Motor neuron (in vitro differentiated cells): ENCODE results near the gene NKX6-2. TPM values are rescaled to one million over a fixed set of nuclear protein-coding genes. Genes with fewer than 3 reads are reported as not detected.
"Not testable (repeated sequence)": the region's sequence is repeated elsewhere in the genome, so short reads cannot be mapped to it uniquely, and the experiment has no call there.

Experiments used
- ATAC-seq, 8 experiments: fragments of 200-7000 bp; cut with Tn5 transposase; replicated peaks in 6 of 8; 2 replicates each; pipeline ENCODE4 v1.8.0; 2021; ENCODE audit warnings: mild to moderate bottlenecking in 8 of 8, moderate library complexity in 8 of 8
- H3K27ac ChIP-seq, 2 donors: fragments of 250-450 bp; sonication (Bioruptor Pico); 2 replicates each; pipeline ENCODE4 v1.9.0; 2021; ENCODE audit warnings: antibody characterized with exemption in 2 of 2, mild to moderate bottlenecking in 2 of 2, moderate library complexity in 1 of 2
- H3K4me1 ChIP-seq, 2 donors: fragments of 250-450 bp; sonication (Bioruptor Pico); replicated peaks in 1 of 2; 2 replicates each; pipeline ENCODE4 v1.6.1; 2021; ENCODE audit warnings: antibody characterized with exemption in 2 of 2, mild to moderate bottlenecking in 2 of 2, moderate library complexity in 1 of 2
- H3K4me3 ChIP-seq, 5 donors: fragments of 250-450 bp; sonication (Bioruptor Pico); 2 replicates each; pipeline ENCODE4 v1.9.0; 2021; ENCODE audit warnings: antibody characterized with exemption in 5 of 5, mild to moderate bottlenecking in 5 of 5, moderate library complexity in 4 of 5
- WGBS, 10 experiments: fragments of 450-650 bp; shearing (Covaris generic); methylation state at CpG; one replicate each; pipeline ENCODE4 v1.0.0; 2022; 5-methylcytosine and 5-hydroxymethylcytosine counted together
- in situ Hi-C, 9 experiments: fragments of 400-800 bp; cut with MboI; loops; one replicate each; pipeline ENCODE4 v1.15.0; 2021; ENCODE audit warnings: low sequenced_read_pairs in 9 of 9, low pct_unique_long_range_greater_than_20kb in 2 of 9; ENCODE audit not compliant: unreplicated experiment in 9 of 9
- total RNA-seq, 8 experiments: library from RNA; unstranded; fragments of 300-600 nt; gene quantifications; 2 replicates each; pipeline versions ENCODE4 v1.2.3 to v1.2.4, GENCODE V29; 2022

NKX6-2 gene
- total RNA-seq, 8 experiments from 2014 or later, result 0.13 to 6.8 (median 0.61) TPM

GRCh38 chr10:132743196-132743924 is 42.6 kb downstream of the NKX6-2 start:
- H3K27ac ChIP-seq, in situ Hi-C loops, H3K4me3 ChIP-seq: not testable (repeated sequence)
- peaks cover 46 to 68% of the 10 kb centered on the region in 2 donors for H3K4me1 ChIP-seq
- peak in 7 of 8 experiments; percentile 3 to 99 (median 47) for ATAC-seq
- 10 to 80% (median 54%) methylated on average over 1 to 7 of the region's 30 CpGs; no CpG with 5 or more reads in 7 of the 10 experiments for WGBS, 10 experiments

GRCh38 chr10:132742837-132743194 is 43.1 kb downstream of the NKX6-2 start:
- in situ Hi-C loops, result no loop called here
- ATAC-seq, result peak in 4 of 8 experiments; percentile 2 to 17 (median 16)
- Histone ChIP-seq H3K4me3 (no peak overlapping the region), H3K27ac (no peak overlapping the region), H3K4me1 (peaks cover 41 to 63% of the 10 kb centered on the region in 2 donors)
- 0 to 91% (median 15%) methylated on average over 1 to 10 of the region's 12 CpGs; no CpG with 5 or more reads in 4 of the 10 experiments for WGBS, 10 experiments

DNA sequence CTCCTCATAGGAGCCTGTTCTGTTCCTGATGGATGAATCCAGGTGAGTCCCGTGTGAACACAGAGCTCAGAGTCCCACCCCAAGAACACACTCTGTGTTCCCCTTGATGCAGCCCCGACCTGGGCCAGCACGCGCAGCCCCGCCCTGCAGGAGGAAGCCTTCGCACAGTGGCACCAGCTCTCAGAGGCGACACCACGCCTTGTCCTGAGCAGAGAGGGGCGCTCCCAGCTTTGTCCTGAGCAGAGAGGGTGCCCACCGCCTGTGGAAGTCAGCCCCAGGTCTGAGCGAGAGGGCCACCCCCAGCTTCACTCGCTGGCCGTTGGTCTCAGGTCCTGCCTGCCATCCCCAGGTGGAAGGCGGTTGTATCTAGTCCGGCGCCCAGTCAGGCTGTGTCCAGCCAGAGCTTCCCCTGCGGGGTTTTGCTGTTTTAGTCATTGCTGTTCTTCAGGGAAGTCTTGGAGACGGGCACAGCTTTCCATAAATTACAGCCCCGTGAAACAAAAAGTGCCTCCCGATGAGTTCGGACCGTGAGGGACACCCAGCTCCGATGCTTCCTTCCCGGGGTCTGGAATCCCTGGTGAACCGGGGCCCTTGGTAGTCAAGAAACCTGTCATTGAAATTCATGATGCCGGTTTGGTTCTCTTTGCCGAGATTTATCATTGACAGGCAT is 43.6 kb downstream of the NKX6-2 start:
- H3K4me1 ChIP-seq, result peaks cover 36 to 58% of the 10 kb centered on the region in 2 donors
- 5 to 97% (median 26%) methylated on average over 3 to 10 of the region's 27 CpGs; no CpG with 5 or more reads in 4 of the 10 experiments for WGBS, 10 experiments
- in situ Hi-C loops, result no loop called here

GRCh38 chr10:132740588-132740987 is 45.4 kb downstream of the NKX6-2 start:
- no peak overlapping the region for H3K4me3 ChIP-seq
- in situ Hi-C loops, result no loop called here
- H3K4me1 ChIP-seq, result peaks cover 35 to 53% of the 10 kb centered on the region in 2 donors
- H3K27ac ChIP-seq, result no peak overlapping the region
- 40 to 100% (median 76%) methylated on average over 1 to 6 of the region's 6 CpGs; no CpG with 5 or more reads in 1 of the 10 experiments for WGBS, 10 experiments
- ATAC-seq, result no peak

More for the DNA sequence above, 43.6 kb downstream of the NKX6-2 start:
- ATAC-seq, result peak in 5 of 8 experiments; percentile 8 to 34 (median 27)
- H3K4me3 ChIP-seq, result no peak overlapping the region
- peak overlapping the region in 1 of 2 donors; percentile 49 for H3K27ac ChIP-seq

DNA sequence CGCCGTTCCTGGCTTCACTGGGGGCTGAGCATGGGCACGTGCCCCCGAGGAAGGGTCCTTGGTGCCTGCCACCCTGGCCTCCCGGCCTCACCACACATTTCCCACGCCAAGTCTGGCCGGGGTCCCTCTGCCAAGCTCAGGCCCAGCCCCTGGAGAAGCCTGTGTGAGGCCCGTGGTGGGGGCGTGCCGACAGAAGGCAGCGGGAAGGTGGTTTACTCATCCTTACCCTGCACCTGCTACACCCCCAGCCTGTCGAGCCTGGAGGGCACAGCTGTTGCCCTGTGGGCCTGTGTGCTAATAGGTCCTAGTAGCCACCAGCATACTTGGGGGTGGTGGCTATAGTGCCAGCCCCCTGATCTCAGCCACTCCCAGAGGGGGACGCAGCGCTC is 46.7 kb downstream of the NKX6-2 start:
- in situ Hi-C loops, result no loop called here
- H3K27ac ChIP-seq, result no peak overlapping the region
- no peak for ATAC-seq
- H3K4me1 ChIP-seq, result peaks cover 45 to 54% of the 10 kb centered on the region in 2 donors
- WGBS, 10 experiments, result 75 to 89% (median 83%) methylated on average over 2 to 10 of the region's 14 CpGs; no CpG with 5 or more reads in 6 of the 10 experiments
- H3K4me3 ChIP-seq, result no peak overlapping the region

GRCh38 chr10:132738454-132739224 is 47.3 kb downstream of the NKX6-2 start:
- no peak for ATAC-seq
- Histone ChIP-seq H3K4me3 (no peak overlapping the region), H3K27ac (no peak overlapping the region), H3K4me1 (peaks cover 45 to 53% of the 10 kb centered on the region in 2 donors)
- in situ Hi-C loops, result no loop called here
- 60 to 97% (median 86%) methylated on average over 1 to 10 of the region's 25 CpGs; no CpG with 5 or more reads in 4 of the 10 experiments for WGBS, 10 experiments

DNA sequence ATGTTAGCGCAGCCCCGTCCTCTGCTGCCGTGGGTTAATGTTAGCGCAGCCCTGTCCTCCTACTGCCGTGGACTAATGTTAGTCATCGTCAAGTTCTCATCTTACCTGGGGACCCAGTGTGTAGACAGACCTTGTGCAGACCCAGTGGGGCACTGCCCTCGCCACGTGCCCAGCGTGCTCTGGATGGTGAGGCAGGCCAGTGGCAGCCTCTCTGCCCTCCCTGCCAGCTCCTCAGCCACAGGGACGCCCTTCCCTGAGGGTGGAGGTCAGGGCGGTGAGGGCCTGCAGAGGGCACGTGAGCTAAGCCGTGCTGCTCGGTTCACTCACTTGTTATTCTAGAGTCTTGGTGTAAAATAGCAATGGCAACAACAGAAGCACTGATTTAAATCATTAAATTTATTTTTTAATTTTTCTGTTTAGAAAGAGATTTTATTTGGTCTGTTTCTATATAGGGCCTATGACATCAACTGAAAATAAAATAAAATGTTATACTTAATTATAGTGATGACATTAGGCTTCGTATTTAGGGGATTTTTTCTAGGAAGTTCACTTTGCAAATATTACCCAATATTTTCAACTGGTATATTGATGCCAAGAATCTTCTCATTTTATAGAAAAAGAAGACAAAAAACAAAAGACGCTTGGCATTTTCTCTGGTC is 48.4 kb downstream of the NKX6-2 start:
- H3K4me3 ChIP-seq, result no peak overlapping the region
- in situ Hi-C loops, result no loop called here
- no peak for ATAC-seq
- no peak overlapping the region for H3K27ac ChIP-seq
- WGBS, 10 experiments, result 80 to 100% (median 92%) methylated on average over 2 to 14 of the region's 16 CpGs
- peaks cover 39 to 46% of the 10 kb centered on the region in 2 donors for H3K4me1 ChIP-seq

GRCh38 chr10:132735923-132736391 is 50.0 kb downstream of the NKX6-2 start:
- peaks cover 32 to 38% of the 10 kb centered on the region in 2 donors for H3K4me1 ChIP-seq
- WGBS, 10 experiments, result 60 to 100% (median 80%) methylated on average over 1 to 11 of the region's 24 CpGs; no CpG with 5 or more reads in 5 of the 10 experiments

DNA sequence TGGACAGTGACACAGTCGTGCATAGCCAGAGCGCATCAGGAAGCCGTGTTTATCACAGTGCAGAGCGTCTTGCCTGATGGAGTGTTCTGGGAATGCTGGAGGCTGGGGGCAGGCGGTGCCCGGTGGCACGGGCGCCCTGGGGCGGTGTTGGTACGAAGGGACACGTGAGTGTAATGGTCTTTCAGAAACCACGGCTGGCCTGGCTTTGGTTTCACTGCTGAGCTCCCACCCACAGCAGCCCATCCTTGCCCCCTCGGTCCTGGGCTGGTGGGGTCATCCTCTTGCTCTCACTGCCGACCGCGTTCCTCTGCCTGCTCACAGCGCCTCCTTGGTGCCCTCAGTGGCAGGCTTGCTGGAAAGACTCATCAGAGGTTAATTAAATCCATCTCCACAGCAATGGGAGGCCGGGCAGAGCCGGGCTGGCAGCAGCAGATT is 50.6 kb downstream of the NKX6-2 start:
- ATAC-seq, result peak in 5 of 8 experiments; percentile 39 to 80 (median 53)
- H3K4me3 ChIP-seq, result no peak overlapping the region
- H3K4me1 ChIP-seq, result peaks cover 32 to 37% of the 10 kb centered on the region in 2 donors
- in situ Hi-C loops, result no loop called here
- WGBS, 10 experiments, result 20 to 100% (median 80%) methylated on average over 2 to 13 of the region's 19 CpGs; no CpG with 5 or more reads in 6 of the 10 experiments
- H3K27ac ChIP-seq, result no peak overlapping the region

More at GRCh38 chr10:132735923-132736391, 50.0 kb downstream of the NKX6-2 start:
- Histone ChIP-seq H3K4me3 (no peak overlapping the region), H3K27ac (no peak overlapping the region)
- in situ Hi-C loops, result no loop called here
- peak in 5 of 8 experiments; percentile 51 to 59 (median 53) for ATAC-seq

- ATAC-seq, result peak in 1 of 8 experiments; percentile 12
- in situ Hi-C loops, result no loop called here
- 80 to 100% (median 92%) methylated on average over 2 to 8 of the region's 19 CpGs; no CpG with 5 or more reads in 7 of the 10 experiments for WGBS, 10 experiments
- Histone ChIP-seq H3K4me1 (peaks cover 32 to 40% of the 10 kb centered on the region in 2 donors), H3K4me3 (no peak overlapping the region), H3K27ac (no peak overlapping the region)
These were observed 52.0 kb downstream of the NKX6-2 start for GRCh38 chr10:132733926-132734325.
